HFF-Myc (cell line): ENCODE results near the gene TOX3.

Experiments
- DNase-seq: peaks from one replicate; pipeline ENCODE4 v3.0.0-alpha.2; 2011; ENCODE audit warnings: low read depth; ENCODE audit errors: extremely low read depth
- H3K4me3 ChIP-seq: replicated peaks from 2 replicates; pipeline ENCODE4 v1.5.1; 2011; ENCODE audit warnings: low read depth, mild to moderate bottlenecking, control low read depth, low read length
- CTCF ChIP-seq: IDR thresholded peaks from 2 replicates; pipeline ENCODE4 v1.5.1; 2012; ENCODE audit warnings: mild to moderate bottlenecking, low read depth, low read length, control low read depth; ENCODE audit errors: missing control alignments

Gene TOX3

GRCh38 chr16:52548261-52549010 is 1.5 kb upstream of the TOX3 start:
- DNase-seq, result no peak
- no peak for TF ChIP-seq CTCF
- H3K4me3 ChIP-seq, result no peak overlapping the region

- no peak for TF ChIP-seq CTCF
- no peak overlapping the region for H3K4me3 ChIP-seq
- no peak for DNase-seq
Measured at GRCh38 chr16:52547834-52548215, 882 bp upstream of the TOX3 start.

- H3K4me3 ChIP-seq, result no peak overlapping the region
- TF ChIP-seq CTCF, result no peak
- no peak for DNase-seq
Measured at GRCh38 chr16:52546291-52547003, 496 bp downstream of the TOX3 start.

- no peak for DNase-seq
- no peak for TF ChIP-seq CTCF
- no peak overlapping the region for H3K4me3 ChIP-seq
Measured at GRCh38 chr16:52545898-52546266, 1.1 kb downstream of the TOX3 start.

GRCh38 chr16:52545222-52545897 is 1.6 kb downstream of the TOX3 start:
- DNase-seq, result no peak
- TF ChIP-seq CTCF, result no peak
- no peak overlapping the region for H3K4me3 ChIP-seq

GRCh38 chr16:52544703-52545102 is 2.2 kb downstream of the TOX3 start:
- no peak overlapping the region for H3K4me3 ChIP-seq
- TF ChIP-seq CTCF, result no peak
- DNase-seq, result no peak
